CD14-positive monocyte (primary cell): ENCODE results near the gene PTPN7. TPM values are rescaled to one million over a fixed set of nuclear protein-coding genes. Genes with fewer than 3 reads are reported as not detected.

Source experiments
- DNase-seq, 3 donors: peaks; one replicate each; pipeline ENCODE4 v3.0.0-alpha.2; 2011 to 2022
- H2AFZ ChIP-seq: 2 replicates; pipeline ENCODE4 v1.6.0; 2012; ENCODE audit warnings: mild to moderate bottlenecking, low read depth, low read length, inconsistent platforms; ENCODE audit not compliant: insufficient read depth, poor library complexity, severe bottlenecking
- H3K27ac ChIP-seq, 2 donors: 1 replicate in 1 of 2; 2 replicates in 1 of 2; pipeline ENCODE4 v1.5.1; 2012 to 2013; ENCODE audit warnings: low read length in 2 of 2, control low read depth in 1 of 2, inconsistent platforms in 1 of 2, low read depth in 1 of 2, mild to moderate bottlenecking in 1 of 2
- H3K27me3 ChIP-seq, 2 donors: one replicate each; pipeline versions ENCODE4 v1.6.0 to v1.6.1; 2011 to 2013; ENCODE audit warnings: low read length in 2 of 2; ENCODE audit not compliant: control insufficient read depth in 2 of 2, insufficient read depth in 2 of 2
- H3K36me3 ChIP-seq, 2 donors: replicated peaks in 1 of 2; 1 replicate in 1 of 2; 2 replicates in 1 of 2; pipeline versions ENCODE4 v1.5.1 to v1.6.1; 2012 to 2013; ENCODE audit warnings: low read length in 2 of 2, control low read depth in 1 of 2, inconsistent platforms in 1 of 2, mild to moderate bottlenecking in 1 of 2; ENCODE audit not compliant: insufficient read depth in 2 of 2, control insufficient read depth in 1 of 2
- H3K4me1 ChIP-seq, 2 donors: 1 replicate in 1 of 2; 2 replicates in 1 of 2; pipeline versions ENCODE4 v1.5.1 to v1.6.1; 2012 to 2013; ENCODE audit warnings: low read length in 2 of 2, control low read depth in 1 of 2, inconsistent platforms in 1 of 2, mild to moderate bottlenecking in 1 of 2, moderate library complexity in 1 of 2; ENCODE audit not compliant: insufficient read depth in 2 of 2, control insufficient read depth in 1 of 2
- H3K4me2 ChIP-seq: replicated peaks from 2 replicates; pipeline ENCODE3; 2012; ENCODE audit warnings: low read length, moderate library complexity, mild to moderate bottlenecking; ENCODE audit not compliant: poor library complexity, severe bottlenecking; ENCODE audit errors: extremely low read depth
- H3K4me3 ChIP-seq, 3 experiments: fragments of 200-600 bp in 1 of 3; sonication (generic) in 1 of 3; replicated peaks in 1 of 3; 1 replicate in 2 of 3; 2 replicates in 1 of 3; pipeline ENCODE4 v1.5.1; 2011 to 2013; ENCODE audit warnings: low read length in 3 of 3, mild to moderate bottlenecking in 3 of 3, control low read depth in 2 of 3, low read depth in 2 of 3, inconsistent platforms in 1 of 3, moderate library complexity in 1 of 3
- H3K79me2 ChIP-seq: 2 replicates; pipeline ENCODE4 v1.6.0; 2012; ENCODE audit warnings: mild to moderate bottlenecking, control low read depth, inconsistent platforms, low read length, moderate library complexity; ENCODE audit not compliant: insufficient read depth
- H3K9ac ChIP-seq: 2 replicates; pipeline ENCODE4 v1.6.0; 2017; ENCODE audit warnings: low read length, mild to moderate bottlenecking; ENCODE audit not compliant: insufficient read depth, poor library complexity, severe bottlenecking
- H3K9me3 ChIP-seq, 2 donors: replicated peaks in 1 of 2; 1 replicate in 1 of 2; 2 replicates in 1 of 2; pipeline versions ENCODE4 v1.5.1 to v1.6.1; 2012 to 2013; ENCODE audit warnings: low read length in 2 of 2, control low read depth in 1 of 2; ENCODE audit not compliant: control insufficient read depth in 1 of 2, insufficient read depth in 1 of 2
- H4K20me1 ChIP-seq: 2 replicates; pipeline ENCODE4 v1.6.0; 2012; ENCODE audit warnings: mild to moderate bottlenecking, low read length, control low read depth, moderate library complexity; ENCODE audit not compliant: insufficient read depth
- H3K27ac Mint-ChIP-seq, 7 donors: one replicate each; pipeline ENCODE4 v1.8.0; 2020; ENCODE audit warnings: mild to moderate bottlenecking in 7 of 7, mixed read lengths in 7 of 7, moderate library complexity in 6 of 7, inconsistent platforms in 2 of 7
- H3K27me3 Mint-ChIP-seq, 3 donors: one replicate each; pipeline ENCODE4 v1.8.0; 2021 to 2022; ENCODE audit warnings: low read depth in 3 of 3, mild to moderate bottlenecking in 3 of 3, mixed read lengths in 3 of 3, moderate library complexity in 3 of 3, inconsistent platforms in 1 of 3
- H3K36me3 Mint-ChIP-seq, 2 donors: one replicate each; pipeline ENCODE4 v1.8.0; 2020; ENCODE audit warnings: mixed read lengths in 2 of 2, inconsistent platforms in 1 of 2, mild to moderate bottlenecking in 1 of 2
- H3K4me1 Mint-ChIP-seq: one replicate; pipeline ENCODE4 v1.8.0; 2020; ENCODE audit warnings: mild to moderate bottlenecking, mixed read lengths
- H3K4me3 Mint-ChIP-seq, 2 donors: one replicate each; pipeline ENCODE4 v1.8.0; 2020; ENCODE audit warnings: mild to moderate bottlenecking in 2 of 2, mixed read lengths in 2 of 2, moderate library complexity in 1 of 2
- H3K9me3 Mint-ChIP-seq, 7 donors: one replicate each; pipeline ENCODE4 v1.8.0; 2020 to 2022; ENCODE audit warnings: mixed read lengths in 7 of 7, mild to moderate bottlenecking in 6 of 7, moderate library complexity in 6 of 7, inconsistent platforms in 2 of 7
- CTCF ChIP-seq: fragments of 200-600 bp; IDR thresholded peaks from one replicate; pipeline ENCODE4 v1.8.0; 2022; ENCODE audit warnings: antibody characterized with exemption, mild to moderate bottlenecking
- WGBS: methylation state at CpG from one replicate; pipeline ENCODE4 v1.1.5; 2013; ENCODE audit warnings: missing lambda C conversion rate; ENCODE audit not compliant: insufficient coverage; 5-methylcytosine and 5-hydroxymethylcytosine counted together
- intact Hi-C, 2 donors: fragments of 100-400 bp; cut with micrococcal nuclease; formaldehyde crosslinking; loops; one replicate each; pipeline versions ENCODE4 v1.15.0 to v1.15.1; 2023
- polyA plus RNA-seq, 3 donors: library from polyadenylated mRNA; depleted of rRNA in 1 of 3; unstranded in 2 of 3; stranded (reverse) in 1 of 3; fragments of 300-500 nt in 2 of 3; fragments of >200 nt in 1 of 3; fragmentation: Illumina TruSeq in 2 of 3; gene quantifications; 1 replicate in 2 of 3; 2 replicates in 1 of 3; pipeline ENCODE4 v1.2.3, GENCODE V29; 2012 to 2021

Gene PTPN7
- polyA plus RNA-seq, 3 donors, result 4.0 to 18.8 (median 8.3) TPM

DNA sequence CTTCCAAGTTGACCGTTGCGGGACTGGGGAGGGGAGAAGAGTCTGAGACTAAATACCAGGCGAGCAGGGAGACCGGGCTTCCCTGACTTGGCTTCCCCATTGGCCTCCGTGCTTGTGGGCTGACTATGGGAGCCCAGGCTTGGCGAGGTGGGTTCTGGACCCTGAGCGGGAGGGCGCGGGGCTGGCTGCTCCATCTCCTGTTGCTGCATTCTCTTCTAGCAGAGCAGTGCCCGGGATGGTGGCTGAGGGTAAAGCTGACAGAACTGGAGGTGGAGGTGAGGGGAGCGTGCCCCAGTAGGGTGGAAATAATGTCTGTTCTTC, 33.9 kb upstream of the PTPN7 start:
- Histone ChIP-seq H3K4me3 (no peak overlapping the region), H3K4me2 (no peak overlapping the region), H3K9me3 (no peaks in the 10 kb centered on the region), H3K4me1 (no peaks in the 10 kb centered on the region), H3K9ac (no peak overlapping the region), H4K20me1 (no peaks in the 10 kb centered on the region), H3K79me2 (no peaks in the 10 kb centered on the region), H2AFZ (no peak overlapping the region), H3K36me3 (no peaks in the 10 kb centered on the region), H3K27me3 (peaks cover 18 to 40% of the 10 kb centered on the region in 2 donors), H3K27ac (no peak overlapping the region)
- Mint-ChIP-seq H3K27ac (no peak overlapping the region), H3K4me3 (peak overlapping the region in 1 of 2 donors; percentile 60), H3K27me3 (peaks cover 50 to 64% (median 53%) of the 10 kb centered on the region in 3 donors), H3K9me3 (peaks cover 0 to 7% (median 0%) of the 10 kb centered on the region in 7 donors), H3K36me3 (peaks cover 0 to 1% of the 10 kb centered on the region in 2 donors), H3K4me1 (peaks cover 5% of the 10 kb centered on the region)
- 76% methylated on average over 10 of the region's 11 CpGs for WGBS
- intact Hi-C loops, result loop anchor here in 1 of 2 donors (5.0 kb wide), 1 partner anchor 123 kb away; no protein-coding TSS in a partner anchor
- no peak for DNase-seq
- no peak for TF ChIP-seq CTCF

DNA sequence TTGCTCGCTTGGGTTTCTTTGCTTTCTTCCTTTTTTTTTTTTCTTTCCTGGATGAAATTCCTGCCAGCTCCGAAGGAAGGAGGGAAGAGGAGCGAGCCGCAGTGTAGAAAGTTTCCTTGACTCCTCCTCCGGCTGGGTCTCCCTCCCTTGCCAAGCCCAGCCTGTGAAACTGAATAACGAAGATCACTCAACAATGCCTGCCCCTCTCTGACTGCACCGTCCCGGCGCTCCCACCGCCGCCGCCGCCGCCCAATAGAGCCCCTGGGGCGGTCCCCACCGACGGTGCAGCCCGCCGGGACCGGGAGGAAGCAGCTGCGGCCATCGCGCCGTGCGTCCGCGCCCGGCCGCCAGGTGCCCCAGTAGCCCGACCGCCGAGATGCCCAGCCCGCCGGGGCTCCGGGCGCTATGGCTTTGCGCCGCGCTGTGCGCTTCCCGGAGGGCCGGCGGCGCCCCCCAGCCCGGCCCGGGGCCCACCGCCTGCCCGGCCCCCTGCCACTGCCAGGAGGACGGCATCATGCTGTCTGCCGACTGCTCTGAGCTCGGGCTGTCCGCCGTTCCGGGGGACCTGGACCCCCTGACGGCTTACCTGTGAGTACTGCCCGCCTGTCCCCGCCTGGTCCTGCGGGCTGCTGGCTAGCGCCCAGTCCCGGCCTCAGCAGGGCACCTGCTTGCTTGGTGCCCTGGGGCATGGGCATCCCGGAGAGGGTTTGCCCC, 33.4 kb upstream of the PTPN7 start, which contains the start of gene LGR6:
Gene LGR6 (plus strand): TSS at position 186 of the 714 bp plus-strand sequence. CDS start 191 bp downstream, at position 377.
- intact Hi-C loops, result loop anchor here in 1 of 2 donors (2.0 to 5.0 kb wide), 2 partner anchors 124 to 525 kb away; no protein-coding TSS in a partner anchor
- Histone ChIP-seq H4K20me1 (no peaks in the 10 kb centered on the region), H3K27me3 (peaks cover 18 to 35% of the 10 kb centered on the region in 2 donors), H3K9me3 (no peaks in the 10 kb centered on the region), H3K4me3 (no peak within 1 kb of the TSS), H3K9ac (no peak within 1 kb of the TSS), H3K4me1 (no peaks in the 10 kb centered on the region), H3K36me3 (no peaks in the 10 kb centered on the region), H3K79me2 (no peaks in the 10 kb centered on the region), H3K27ac (no peak within 1 kb of the TSS), H3K4me2 (no peak within 1 kb of the TSS), H2AFZ (no peak within 1 kb of the TSS)
- Mint-ChIP-seq H3K4me3 (peak within 1 kb of the TSS in 1 of 2 donors; percentile 65), H3K4me1 (peaks cover 2% of the 10 kb centered on the region), H3K9me3 (peaks cover 0 to 7% (median 0%) of the 10 kb centered on the region in 7 donors), H3K27ac (no peak within 1 kb of the TSS), H3K36me3 (peaks cover 0 to 1% of the 10 kb centered on the region in 2 donors), H3K27me3 (peaks cover 45 to 58% (median 49%) of the 10 kb centered on the region in 3 donors)
- DNase-seq, result no peak
- no peak for TF ChIP-seq CTCF
- WGBS, result 5% methylated on average over 56 of the region's 61 CpGs
